GM13977 (cell line): ENCODE data around the gene TMSB15B.
"Not testable (repeated sequence)": the region's sequence is repeated elsewhere in the genome, so short reads cannot be mapped to it uniquely, and the experiment has no call there.

Source experiments
- DNase-seq: peaks from one replicate; pipeline ENCODE4 v3.0.0; 2012; ENCODE audit warnings: low spot score
- CTCF ChIP-seq: IDR thresholded peaks from 2 replicates; pipeline ENCODE4 v1.5.1; 2012; ENCODE audit warnings: mild to moderate bottlenecking, control low read depth; ENCODE audit not compliant: insufficient read depth; ENCODE audit errors: extremely low read depth, missing control alignments
- in situ Hi-C: fragments of 300-500 bp; cut with MboI; formaldehyde crosslinking; loops from one replicate; pipeline ENCODE4 v1.12.0; 2022; ENCODE audit warnings: low sequenced_read_pairs, low pct_unique_long_range_greater_than_20kb, mixed read lengths, inconsistent platforms; ENCODE audit not compliant: unreplicated experiment

Gene TMSB15B

DNA sequence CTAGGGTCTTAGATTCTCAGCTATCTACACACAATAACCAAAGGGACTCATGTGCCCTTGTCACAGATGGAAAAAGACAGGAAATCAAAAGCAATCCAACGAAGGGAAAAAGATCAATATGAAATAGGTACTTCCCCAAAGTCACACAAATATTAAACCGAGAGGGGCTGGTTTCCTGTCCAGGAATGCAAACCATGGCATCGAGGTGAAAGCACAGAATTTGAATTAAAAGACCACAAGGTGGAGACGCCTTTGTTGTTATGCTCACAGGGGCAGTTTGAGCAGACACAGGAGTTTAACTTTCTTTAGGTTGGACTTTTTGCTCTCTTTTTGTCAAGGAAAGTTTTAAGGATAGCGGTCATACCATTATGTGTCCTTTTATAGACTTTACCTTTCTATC lies 36.8 kb downstream of the TMSB15B start:
- in situ Hi-C loops: no loop called here
- DNase-seq: no peak
- no peak for TF ChIP-seq CTCF

- in situ Hi-C loops: no loop called here
- DNase-seq: no peak
- TF ChIP-seq CTCF: no peak
Measured at GRCh38 chrX:104008831-104009230, 46.4 kb downstream of the TMSB15B start.

DNA sequence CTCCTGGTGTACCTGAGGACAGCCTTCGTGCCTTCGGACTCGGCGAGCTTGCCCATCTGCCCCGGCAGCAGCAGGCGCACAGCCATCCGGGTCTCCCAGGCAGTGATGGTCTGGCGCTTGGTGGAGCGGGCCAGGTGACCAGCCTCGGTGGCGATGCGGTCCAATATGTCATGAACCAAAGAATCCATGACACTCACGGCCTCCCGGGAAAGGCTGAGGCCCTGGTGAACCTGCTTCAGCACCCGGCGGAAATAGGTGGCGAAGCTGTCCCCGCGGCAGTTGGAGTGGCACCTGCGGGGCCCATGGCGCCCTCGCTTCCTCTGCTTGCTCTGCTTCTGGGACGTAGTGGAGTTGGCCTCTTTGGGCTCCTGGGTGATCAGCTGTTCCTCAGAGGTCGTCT lies 50.7 kb downstream of the TMSB15B start:
- in situ Hi-C loops: no loop called here
- no peak for DNase-seq
- TF ChIP-seq CTCF: no peak

DNA sequence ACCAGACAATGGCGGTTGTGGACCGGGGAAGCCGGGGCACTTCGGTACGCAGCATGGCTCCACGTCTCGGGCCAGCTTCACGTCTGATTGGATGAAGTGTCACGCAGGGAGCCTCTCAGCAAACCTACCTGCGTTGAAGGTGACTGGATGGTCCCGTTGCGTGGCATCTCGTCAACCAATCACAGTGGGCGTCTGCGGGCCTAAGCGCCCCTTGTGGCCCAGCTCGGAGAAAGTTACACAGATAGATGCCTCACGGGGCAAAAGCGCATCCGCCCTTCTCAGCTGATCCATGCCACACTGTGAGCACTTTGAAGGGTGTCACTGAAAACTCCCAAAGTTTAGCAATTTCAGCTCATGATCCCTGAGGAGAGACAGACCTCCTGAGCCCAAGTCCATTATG lies 51.2 kb downstream of the TMSB15B start, which contains the start of gene H2BW1:
H2BW1 (minus strand) TSS at position 103 of the 400 bp plus-strand sequence. CDS start 132 bp downstream, outside the sequence.
- in situ Hi-C loops: no loop called here
- TF ChIP-seq CTCF: no peak
- no peak for DNase-seq

DNA sequence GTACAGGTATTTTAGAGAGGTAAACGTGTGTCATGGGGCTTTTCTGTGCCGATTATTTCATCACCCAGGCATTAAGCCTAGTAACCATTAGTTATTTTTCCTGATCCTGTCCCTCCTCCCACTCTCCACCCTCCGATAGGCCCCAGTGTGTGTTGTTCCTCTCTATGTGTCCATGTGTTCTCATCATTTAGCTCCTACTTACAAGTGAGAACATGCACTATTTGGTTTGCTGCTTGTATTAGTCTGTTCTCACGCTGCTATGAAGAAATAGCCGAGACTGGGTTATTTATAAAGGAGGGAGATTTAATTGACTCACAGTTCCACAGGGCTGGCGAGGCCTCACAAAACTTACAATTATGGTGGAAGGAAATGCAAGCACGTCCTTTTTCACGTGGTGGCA lies 53.1 kb downstream of the TMSB15B start:
- in situ Hi-C loops, DNase-seq: not testable (repeated sequence)
